GM12878 (cell line): Measurements from ENCODE around the gene RANBP9. TPM values are rescaled to one million over a fixed set of nuclear protein-coding genes. Genes with fewer than 3 reads are reported as not detected.

Experiments
- ATAC-seq: fragments of 200-7000 bp; cut with Tn5 transposase; 3 replicates; pipeline ENCODE4 v1.9.1; 2020; ENCODE audit warnings: mild to moderate bottlenecking, moderate library complexity
- BruUV-seq: library from RNA; stranded (reverse); fragments of 400-500 nt; replicated peaks from 2 replicates; lab custom pipeline; 2021; lab: Mats Ljungman, UMichigan
- CTCF ChIA-PET: fragments of 300-600 bp; sonication (Branson Sonifier 250); formaldehyde crosslinking; extraction: SDS; loops from one replicate; lab custom pipeline; 2021; ENCODE audit warnings: inconsistent platforms; lab: Yijun Ruan, JAX
- POLR2A ChIA-PET: fragments of 350-600 bp; formaldehyde crosslinking; extraction: SDS; loops from one replicate; lab custom pipeline; 2021; ENCODE audit warnings: inconsistent platforms; lab: Charles Lee
- RAD21 ChIA-PET: fragments of 300-600 bp; sonication (Branson Sonifier 250); formaldehyde crosslinking; loops from one replicate; lab custom pipeline; 2023; ENCODE audit warnings: antibody characterized with exemption; ENCODE audit not compliant: unreplicated experiment; lab: Charles Lee
- SMC1A ChIA-PET: fragments of 300-600 bp; sonication (Branson Sonifier 250); formaldehyde crosslinking; loops from one replicate; lab custom pipeline; 2023; ENCODE audit not compliant: unreplicated experiment, uncharacterized antibody; lab: Charles Lee
- DNase-seq: peaks from one replicate; pipeline ENCODE4 v3.0.0-alpha.2; 2011; ENCODE audit warnings: low read depth, low spot score
- FAIRE-seq: peaks from 3 replicates; lab custom pipeline; 2011; peaks lifted over from hg19 to GRCh38; lab: Jason Lieb, UNC
- H2AFZ ChIP-seq: 2 replicates; pipeline ENCODE4 v1.6.0; 2011; ENCODE audit warnings: low read depth, low read length, control low read depth; ENCODE audit not compliant: control insufficient read depth
- H3K27ac ChIP-seq: 2 replicates; pipeline ENCODE4 v1.5.1; 2011; ENCODE audit warnings: control low read depth; ENCODE audit not compliant: control insufficient read depth, insufficient read depth
- H3K27me3 ChIP-seq, 2 experiments: replicated peaks in 1 of 2; 2 replicates each; pipeline versions ENCODE4 v1.6.0 to v1.6.1; 2011; ENCODE audit warnings: low read length in 1 of 2; ENCODE audit not compliant: control insufficient read depth in 2 of 2, insufficient read depth in 2 of 2
- H3K36me3 ChIP-seq, 2 experiments: 2 replicates each; pipeline ENCODE4 v1.5.1; 2011; ENCODE audit warnings: low read length in 1 of 2; ENCODE audit not compliant: control insufficient read depth in 2 of 2, insufficient read depth in 2 of 2
- H3K4me1 ChIP-seq: 2 replicates; pipeline ENCODE4 v1.6.1; 2011; ENCODE audit warnings: mild to moderate bottlenecking, low read length, moderate library complexity, mixed read lengths; ENCODE audit not compliant: control insufficient read depth, insufficient read depth
- H3K4me2 ChIP-seq: 2 replicates; pipeline ENCODE4 v1.6.0; 2011; ENCODE audit warnings: control low read depth; ENCODE audit not compliant: control insufficient read depth, insufficient read depth
- H3K4me3 ChIP-seq: fragments of 200-600 bp; sonication (generic); 2 replicates; pipeline ENCODE4 v1.5.1; 2016
- H3K79me2 ChIP-seq: 2 replicates; pipeline ENCODE4 v1.6.0; 2011; ENCODE audit warnings: low read length; ENCODE audit not compliant: control insufficient read depth, insufficient read depth
- H3K9ac ChIP-seq: 2 replicates; pipeline ENCODE4 v1.8.0; 2011; ENCODE audit warnings: low read length, control low read depth, mixed read lengths; ENCODE audit not compliant: control insufficient read depth, insufficient read depth
- H3K9me3 ChIP-seq: replicated peaks from 3 replicates; pipeline ENCODE4 v1.5.1; 2011; ENCODE audit warnings: mild to moderate bottlenecking, low read length; ENCODE audit not compliant: control insufficient read depth, insufficient read depth
- H4K20me1 ChIP-seq: 2 replicates; pipeline ENCODE4 v1.6.0; 2011; ENCODE audit not compliant: control insufficient read depth, insufficient read depth
- ESRRA ChIP-seq: IDR thresholded peaks from 2 replicates; pipeline ENCODE4 v1.6.1; 2012; ENCODE audit warnings: mild to moderate bottlenecking, low read length, improper control_type of control experiment
- FOXK2 ChIP-seq: fragments of 450-650 bp; IDR thresholded peaks from 2 replicates; pipeline ENCODE4 v1.6.1; 2017; ENCODE audit warnings: mild to moderate bottlenecking, moderate library complexity
- KDM1A ChIP-seq: fragments of 200-600 bp; sonication (generic); IDR thresholded peaks from 2 replicates; pipeline ENCODE4 v1.6.1; 2016; ENCODE audit warnings: borderline replicate concordance
- KLF5 ChIP-seq: fragments of 450-650 bp; IDR thresholded peaks from 2 replicates; pipeline ENCODE4 v1.6.1; 2014; ENCODE audit warnings: mild to moderate bottlenecking; ENCODE audit not compliant: partially characterized antibody
- MAX ChIP-seq: IDR thresholded peaks from 2 replicates; pipeline ENCODE4 v1.6.1; 2012; ENCODE audit warnings: low read depth, low read length, improper control_type of control experiment
- MEF2B ChIP-seq: fragments of 450-650 bp; IDR thresholded peaks from 2 replicates; pipeline ENCODE4 v1.6.1; 2018; ENCODE audit warnings: mild to moderate bottlenecking, moderate library complexity; ENCODE audit not compliant: partially characterized antibody, poor library complexity, severe bottlenecking
- PKNOX1 ChIP-seq: fragments of 450-650 bp; IDR thresholded peaks from 2 replicates; pipeline ENCODE4 v1.6.1; 2016; ENCODE audit warnings: mild to moderate bottlenecking
- POLR2AphosphoS2 ChIP-seq: IDR thresholded peaks from 2 replicates; pipeline ENCODE4 v1.6.1; 2011; ENCODE audit warnings: low read depth, mild to moderate bottlenecking, low read length, improper control_type of control experiment, moderate library complexity
- SUPT20H ChIP-seq: IDR thresholded peaks from 2 replicates; pipeline ENCODE4 v1.6.1; 2011; ENCODE audit warnings: low read depth, mild to moderate bottlenecking, low read length, moderate library complexity, borderline replicate concordance; ENCODE audit not compliant: control insufficient read depth
- YBX1 ChIP-seq: fragments of 450-650 bp; IDR thresholded peaks from 2 replicates; pipeline ENCODE4 v1.6.1; 2016; ENCODE audit warnings: antibody characterized with exemption
- WGBS: methylation state at CpG from one replicate; pipeline ENCODE4 v1.1.6; 2016; ENCODE audit warnings: low lambda C conversion rate; ENCODE audit not compliant: insufficient replicate concordance, insufficient coverage; ENCODE audit errors: missing lambda C conversion rate; 5-methylcytosine and 5-hydroxymethylcytosine counted together
- in situ Hi-C: fragments of 300-500 bp; cut with MboI; formaldehyde crosslinking; loops from 9 replicates; pipeline ENCODE4 v1.14.3; 2018; ENCODE audit warnings: mixed read lengths
- intact Hi-C: fragments of 100-400 bp; cut with micrococcal nuclease; formaldehyde crosslinking; loops from one replicate; pipeline ENCODE4 v1.14.2; 2022; ENCODE audit not compliant: unreplicated experiment
- polyA plus RNA-seq, 11 experiments: library from polyadenylated mRNA; depleted of rRNA in 4 of 11; unstranded in 6 of 11; stranded (reverse) in 5 of 11; fragments of >200 nt; fragmentation: Nextera tagmentation in 4 of 11; fragmentation: Illumina TruSeq in 1 of 11; extraction: Ambion mirVana in 4 of 11; extraction: Trizol in 1 of 11; gene quantifications; 1 replicate in 1 of 11; 2 replicates in 10 of 11; pipeline versions ENCODE4 v1.2.1 to v1.2.3, GENCODE V29; 2011 to 2016; ENCODE audit warnings: inconsistent platforms in 2 of 11, missing spikeins in 2 of 11, low read depth in 1 of 11
- total RNA-seq, 4 experiments: library from RNA; depleted of rRNA in 3 of 4; stranded (reverse); fragments of >200 nt in 3 of 4; fragmentation: Illumina TruSeq in 1 of 4; extraction: Trizol in 1 of 4; gene quantifications; 2 replicates each; pipeline versions ENCODE4 v1.2.1 to v1.2.3, GENCODE V29; 2013 to 2021
- TF ChIP-seq, protein P1 (sequence below): fragments of 450-650 bp; IDR thresholded peaks from 2 replicates; pipeline ENCODE4 v1.6.1; 2017; ENCODE audit warnings: antibody characterized with exemption, mild to moderate bottlenecking, moderate library complexity
- TF ChIP-seq, protein P2 (sequence below): fragments of 450-650 bp; IDR thresholded peaks from 2 replicates; pipeline ENCODE4 v1.6.1; 2018; ENCODE audit warnings: mild to moderate bottlenecking, low read depth, moderate library complexity; ENCODE audit not compliant: partially characterized antibody
- TF ChIP-seq, protein P3 (sequence below): IDR thresholded peaks from 2 replicates; pipeline ENCODE4 v1.6.1; 2011; ENCODE audit warnings: borderline replicate concordance, low read depth, mild to moderate bottlenecking, moderate library complexity, mixed read lengths, low read length; ENCODE audit not compliant: insufficient read depth; ENCODE audit errors: extremely low read length

RANBP9 gene
- total and polyA plus RNA-seq, 10 of the 15 experiments (the other 5 are each of a cell fraction or from before 2014, with no cell fraction given): 3.7 to 43.1 (median 16.2) TPM

DNA sequence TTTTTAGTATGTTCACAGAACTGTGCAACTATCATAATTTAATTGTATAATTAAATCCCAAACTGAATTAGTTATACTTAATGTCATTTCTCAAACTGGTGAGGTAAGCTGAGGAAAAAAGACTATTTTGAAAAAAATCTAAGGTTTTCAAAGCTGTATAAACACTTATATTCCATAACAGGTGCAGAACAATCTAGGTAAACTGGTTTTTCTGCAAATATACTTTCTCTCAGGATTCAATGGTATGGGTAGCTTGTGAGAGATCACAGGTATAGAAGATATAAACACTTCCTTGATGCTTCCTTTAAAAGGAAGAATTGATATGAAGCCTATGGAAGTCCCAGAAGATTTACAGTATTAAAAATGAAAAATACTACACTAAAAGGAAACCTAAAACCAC is 62.8 kb downstream of the RANBP9 start (continued):
- TF ChIP-seq, protein P1, sequence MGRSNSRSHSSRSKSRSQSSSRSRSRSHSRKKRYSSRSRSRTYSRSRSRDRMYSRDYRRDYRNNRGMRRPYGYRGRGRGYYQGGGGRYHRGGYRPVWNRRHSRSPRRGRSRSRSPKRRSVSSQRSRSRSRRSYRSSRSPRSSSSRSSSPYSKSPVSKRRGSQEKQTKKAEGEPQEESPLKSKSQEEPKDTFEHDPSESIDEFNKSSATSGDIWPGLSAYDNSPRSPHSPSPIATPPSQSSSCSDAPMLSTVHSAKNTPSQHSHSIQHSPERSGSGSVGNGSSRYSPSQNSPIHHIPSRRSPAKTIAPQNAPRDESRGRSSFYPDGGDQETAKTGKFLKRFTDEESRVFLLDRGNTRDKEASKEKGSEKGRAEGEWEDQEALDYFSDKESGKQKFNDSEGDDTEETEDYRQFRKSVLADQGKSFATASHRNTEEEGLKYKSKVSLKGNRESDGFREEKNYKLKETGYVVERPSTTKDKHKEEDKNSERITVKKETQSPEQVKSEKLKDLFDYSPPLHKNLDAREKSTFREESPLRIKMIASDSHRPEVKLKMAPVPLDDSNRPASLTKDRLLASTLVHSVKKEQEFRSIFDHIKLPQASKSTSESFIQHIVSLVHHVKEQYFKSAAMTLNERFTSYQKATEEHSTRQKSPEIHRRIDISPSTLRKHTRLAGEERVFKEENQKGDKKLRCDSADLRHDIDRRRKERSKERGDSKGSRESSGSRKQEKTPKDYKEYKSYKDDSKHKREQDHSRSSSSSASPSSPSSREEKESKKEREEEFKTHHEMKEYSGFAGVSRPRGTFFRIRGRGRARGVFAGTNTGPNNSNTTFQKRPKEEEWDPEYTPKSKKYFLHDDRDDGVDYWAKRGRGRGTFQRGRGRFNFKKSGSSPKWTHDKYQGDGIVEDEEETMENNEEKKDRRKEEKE: no peak
- TF ChIP-seq, protein P2, sequence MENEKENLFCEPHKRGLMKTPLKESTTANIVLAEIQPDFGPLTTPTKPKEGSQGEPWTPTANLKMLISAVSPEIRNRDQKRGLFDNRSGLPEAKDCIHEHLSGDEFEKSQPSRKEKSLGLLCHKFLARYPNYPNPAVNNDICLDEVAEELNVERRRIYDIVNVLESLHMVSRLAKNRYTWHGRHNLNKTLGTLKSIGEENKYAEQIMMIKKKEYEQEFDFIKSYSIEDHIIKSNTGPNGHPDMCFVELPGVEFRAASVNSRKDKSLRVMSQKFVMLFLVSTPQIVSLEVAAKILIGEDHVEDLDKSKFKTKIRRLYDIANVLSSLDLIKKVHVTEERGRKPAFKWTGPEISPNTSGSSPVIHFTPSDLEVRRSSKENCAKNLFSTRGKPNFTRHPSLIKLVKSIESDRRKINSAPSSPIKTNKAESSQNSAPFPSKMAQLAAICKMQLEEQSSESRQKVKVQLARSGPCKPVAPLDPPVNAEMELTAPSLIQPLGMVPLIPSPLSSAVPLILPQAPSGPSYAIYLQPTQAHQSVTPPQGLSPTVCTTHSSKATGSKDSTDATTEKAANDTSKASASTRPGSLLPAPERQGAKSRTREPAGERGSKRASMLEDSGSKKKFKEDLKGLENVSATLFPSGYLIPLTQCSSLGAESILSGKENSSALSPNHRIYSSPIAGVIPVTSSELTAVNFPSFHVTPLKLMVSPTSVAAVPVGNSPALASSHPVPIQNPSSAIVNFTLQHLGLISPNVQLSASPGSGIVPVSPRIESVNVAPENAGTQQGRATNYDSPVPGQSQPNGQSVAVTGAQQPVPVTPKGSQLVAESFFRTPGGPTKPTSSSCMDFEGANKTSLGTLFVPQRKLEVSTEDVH: no peak
- TF ChIP-seq PKNOX1: no peak
- TF ChIP-seq KDM1A: no peak
- TF ChIP-seq FOXK2: no peak

- WGBS: 87% methylated on average over 3 of the region's 3 CpGs
- H4K20me1 ChIP-seq: no peaks in the 10 kb centered on the region
- no peak overlapping the region for H2AFZ ChIP-seq
- H3K27me3 ChIP-seq: no peaks in the 10 kb centered on the region
- ChIA-PET POLR2A (no interaction called here), SMC1A (no interaction called here), CTCF (no interaction called here), RAD21 (no interaction called here)
- no peaks in the 10 kb centered on the region for H3K79me2 ChIP-seq
- H3K9me3 ChIP-seq: no peaks in the 10 kb centered on the region
- no peak for DNase-seq
- in situ Hi-C loops (no loop called here), intact Hi-C loops (no loop called here)
- H3K4me1 ChIP-seq: no peaks in the 10 kb centered on the region
- FAIRE-seq: no peak
- no peak overlapping the region for H3K4me3 ChIP-seq
- no peak for ATAC-seq
- no peak overlapping the region for H3K27ac ChIP-seq
- H3K9ac ChIP-seq: no peak overlapping the region
- no peak overlapping the region for H3K4me2 ChIP-seq
- peaks cover 0 to 3% of the 10 kb centered on the region in 2 experiments; a peak in 1 of 4 replicates for H3K36me3 ChIP-seq
- BruUV-seq: no TSS peak
- TF ChIP-seq, protein P3, sequence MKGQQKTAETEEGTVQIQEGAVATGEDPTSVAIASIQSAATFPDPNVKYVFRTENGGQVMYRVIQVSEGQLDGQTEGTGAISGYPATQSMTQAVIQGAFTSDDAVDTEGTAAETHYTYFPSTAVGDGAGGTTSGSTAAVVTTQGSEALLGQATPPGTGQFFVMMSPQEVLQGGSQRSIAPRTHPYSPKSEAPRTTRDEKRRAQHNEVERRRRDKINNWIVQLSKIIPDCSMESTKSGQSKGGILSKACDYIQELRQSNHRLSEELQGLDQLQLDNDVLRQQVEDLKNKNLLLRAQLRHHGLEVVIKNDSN: no peak
- TF ChIP-seq MAX (no peak), MEF2B (no peak), POLR2AphosphoS2 (no peak), KLF5 (no peak), ESRRA (no peak), YBX1 (no peak), SUPT20H (no peak)
Observed at GRCh38 chr6:13643125-13643524, 68.5 kb downstream of the RANBP9 start.
